ENCODE results near the gene TBX21. TPM values are rescaled to one million over a fixed set of nuclear protein-coding genes. Genes with fewer than 3 reads are reported as not detected.

TBX21 gene
- total RNA-seq, 1 experiment from 2014 or later = 0.20 TPM

GRCh38 chr17:47701608-47702007 lies 31.4 kb upstream of the TBX21 start:
- no peak overlapping the region for H3K9ac ChIP-seq (ENCODE audit: low read length)
- no peak overlapping the region for H3K27ac ChIP-seq (ENCODE audit: low read depth, low read length)
- H3K27me3 ChIP-seq (ENCODE audit: insufficient read depth, low read length) = no peaks in the 10 kb centered on the region
- no TSS peak for BruUV-seq (replicated peaks)
- ChIA-PET RAD21 (ENCODE audit: low non-redundant PET in 1 of 2, low total read pairs in 2 of 2, uncharacterized antibody in 2 of 2, unreplicated experiment in 2 of 2) (no interaction called here), POLR2A (no interaction called here), CTCF (no interaction called here)
- TF ChIP-seq REST (IDR thresholded peaks at IDR 0.05; ENCODE audit: low read depth) (no peak), ZBTB33 (IDR thresholded peaks at IDR 0.05; ENCODE audit: extremely low read depth, insufficient replicate concordance, low read length) (no peak)
- H2AFZ ChIP-seq (ENCODE audit: low read depth, low read length, poor library complexity, severe bottlenecking) = no peak overlapping the region
- no peaks in the 10 kb centered on the region for H4K20me1 ChIP-seq (ENCODE audit: insufficient read depth)
- intact Hi-C loops (cut with micrococcal nuclease) = no loop called here
- no peak overlapping the region for H3K4me3 ChIP-seq (replicated peaks in 1 of 2; ENCODE audit: low read depth in 1 of 2, low read length in 2 of 2)
- H3K9me2 ChIP-seq (ENCODE audit: insufficient read depth) = no peaks in the 10 kb centered on the region
- DNase-seq (ENCODE audit: low read depth, low spot score) (no peak), ATAC-seq (peak; percentile 32; the same call in 1 of the 2 replicates)
- peaks cover 0 to 6% of the 10 kb centered on the region in 2 experiments; a peak in 2 of 4 replicates for H3K4me1 ChIP-seq (ENCODE audit: control insufficient read depth in 1 of 2, insufficient read depth in 2 of 2, low read length in 2 of 2)
- H3K79me2 ChIP-seq (ENCODE audit: insufficient read depth, low read length) = no peaks in the 10 kb centered on the region
- no peaks in the 10 kb centered on the region for H3K9me3 ChIP-seq (ENCODE audit: control insufficient read depth in 1 of 2, insufficient read depth in 1 of 2, low read depth in 1 of 2, low read length in 2 of 2)
- H3K4me2 ChIP-seq (ENCODE audit: low read length) = no peak overlapping the region
- H3K36me3 ChIP-seq (ENCODE audit: control insufficient read depth in 1 of 2, insufficient read depth in 2 of 2, low read length in 2 of 2) = no peaks in the 10 kb centered on the region
